GOT3 (cell line): Measurements from ENCODE around the gene ZNF329.
"Not testable (repeated sequence)": the region's sequence is repeated elsewhere in the genome, so short reads cannot be mapped to it uniquely, and the experiment has no call there.

Experiments
- DNase-seq: peaks from one replicate; lab custom pipeline; 2025; ENCODE audit warnings: mixed read lengths; lab: John Stamatoyannopoulos, UW

ZNF329 gene

GRCh38 chr19:58150328-58150921, at the start of gene ZNF329:
Gene ZNF329, minus strand, starts transcription at chr19:58150789. Its CDS starts 21,286 bp downstream, at chr19:58129503.
- DNase-seq = peak; percentile 70

DNA sequence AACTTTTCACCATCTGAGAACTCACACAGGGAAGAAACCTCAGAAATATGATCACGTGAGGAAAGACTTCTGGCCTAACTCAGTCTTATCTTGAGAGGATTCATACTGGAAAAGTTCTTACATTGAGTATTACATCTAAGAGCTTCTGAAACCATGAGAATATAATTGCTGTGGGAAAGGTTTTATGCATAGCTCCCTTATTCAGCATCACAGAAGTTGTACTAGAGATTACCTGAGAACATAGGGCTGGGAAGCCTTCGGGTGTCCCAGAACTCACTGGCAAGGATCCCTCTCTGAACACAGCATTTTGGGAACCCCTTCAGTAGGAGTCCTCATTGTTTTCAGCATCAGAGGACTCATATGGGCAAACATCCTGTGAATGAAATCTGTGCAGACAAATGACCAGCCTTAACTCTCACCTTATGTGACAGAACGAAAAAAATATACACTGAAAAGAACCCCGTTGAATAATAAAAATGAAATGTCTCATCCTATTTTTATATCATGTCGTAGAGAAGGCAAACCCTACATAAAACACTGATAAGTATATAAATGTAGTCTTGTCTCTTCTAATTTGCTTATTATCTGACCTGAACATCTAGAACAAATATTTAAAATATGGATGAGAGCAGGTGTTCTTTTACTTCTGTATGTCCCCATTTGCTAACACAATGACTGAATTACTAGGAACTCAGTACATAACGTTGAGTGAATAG, 46.5 kb upstream of the ZNF329 start:
- no peak for DNase-seq

DNA sequence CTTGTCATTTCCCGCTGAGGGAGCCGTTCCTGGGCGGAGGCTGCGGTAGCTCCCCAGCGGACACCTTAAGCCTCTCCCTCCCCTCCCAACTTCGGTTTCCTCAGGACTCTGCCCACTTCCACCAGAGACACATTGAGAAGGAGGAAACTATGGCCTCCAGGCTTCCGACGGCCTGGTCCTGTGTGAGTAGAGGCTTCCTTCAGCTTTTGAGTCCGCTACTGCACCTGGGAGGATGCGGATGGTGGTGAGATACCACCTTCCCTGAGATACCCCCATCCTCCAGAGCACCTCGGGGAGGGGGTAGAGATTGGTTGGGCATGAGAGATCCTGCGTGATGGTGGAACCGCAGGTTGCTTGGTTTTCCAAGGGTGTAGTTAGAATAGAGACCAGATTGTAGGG, 33.2 kb upstream of the ZNF329 start:
- no peak for DNase-seq

DNA sequence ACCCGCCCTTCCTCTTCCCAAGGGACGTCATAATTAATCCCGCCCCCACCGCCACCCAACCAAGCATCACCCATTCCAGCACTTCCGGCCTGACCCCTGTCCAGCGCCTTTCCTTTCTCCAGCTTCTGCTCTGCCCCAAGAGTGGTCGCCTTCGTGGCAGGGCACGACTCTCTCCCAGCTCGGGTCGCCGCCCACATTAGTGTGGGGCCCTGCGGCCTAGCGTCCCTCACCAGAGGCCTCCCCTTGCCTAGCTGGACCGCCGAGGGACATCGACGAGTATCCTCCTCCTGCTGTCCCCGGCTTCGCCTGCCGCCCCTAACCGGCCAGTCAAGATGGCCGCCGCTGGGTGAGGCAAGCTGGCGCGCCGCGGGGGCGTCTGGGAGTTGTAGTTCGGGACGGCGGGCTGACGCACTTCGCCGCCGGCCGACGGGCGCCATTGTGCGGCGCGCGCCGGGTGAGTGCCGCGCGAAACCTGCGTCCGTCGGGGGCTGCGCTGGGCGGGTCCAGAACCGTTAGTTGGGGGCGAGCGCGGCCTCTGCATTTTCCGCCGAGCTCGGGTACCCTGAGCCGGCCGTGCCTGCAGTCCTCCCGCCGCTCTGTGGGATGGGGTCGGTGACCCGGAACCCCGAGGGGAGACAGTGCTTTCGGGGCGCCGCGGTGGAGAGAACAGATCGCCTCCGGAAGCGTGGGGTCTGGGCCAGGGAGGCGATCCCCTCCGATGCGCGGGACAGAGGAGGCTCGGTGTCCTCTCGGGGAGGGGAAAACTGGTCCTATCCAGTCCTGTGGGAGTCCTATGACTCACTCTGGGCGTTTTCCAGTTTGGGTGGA, 32.6 kb upstream of the ZNF329 start, which contains the start of gene ZNF274:
Gene ZNF274 (plus strand): TSS at position 73 of the 828 bp plus-strand sequence. CDS start 905 bp downstream, outside the sequence.
- DNase-seq = peak; percentile 60

DNA sequence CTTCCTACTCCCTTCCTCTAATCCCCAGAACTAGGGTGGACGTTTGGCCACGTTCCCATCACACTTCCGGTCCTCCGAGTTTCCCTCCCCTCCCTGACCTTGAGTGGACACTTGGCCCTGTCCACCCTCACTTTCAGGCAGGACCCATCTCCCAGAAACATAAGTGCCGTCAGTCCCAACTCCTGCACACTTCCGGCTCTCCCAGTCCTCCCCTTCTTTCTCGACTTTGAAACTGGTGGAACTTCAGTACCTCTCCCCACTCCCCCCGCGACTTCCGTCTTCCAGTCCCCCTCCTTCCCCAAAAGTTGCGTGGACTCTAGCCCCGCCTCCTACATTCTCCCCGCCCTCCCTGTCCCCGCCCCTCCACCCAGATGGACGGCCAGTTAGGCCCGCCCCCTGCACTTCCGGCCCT, 32.0 kb upstream of the ZNF329 start:
- no peak for DNase-seq

DNA sequence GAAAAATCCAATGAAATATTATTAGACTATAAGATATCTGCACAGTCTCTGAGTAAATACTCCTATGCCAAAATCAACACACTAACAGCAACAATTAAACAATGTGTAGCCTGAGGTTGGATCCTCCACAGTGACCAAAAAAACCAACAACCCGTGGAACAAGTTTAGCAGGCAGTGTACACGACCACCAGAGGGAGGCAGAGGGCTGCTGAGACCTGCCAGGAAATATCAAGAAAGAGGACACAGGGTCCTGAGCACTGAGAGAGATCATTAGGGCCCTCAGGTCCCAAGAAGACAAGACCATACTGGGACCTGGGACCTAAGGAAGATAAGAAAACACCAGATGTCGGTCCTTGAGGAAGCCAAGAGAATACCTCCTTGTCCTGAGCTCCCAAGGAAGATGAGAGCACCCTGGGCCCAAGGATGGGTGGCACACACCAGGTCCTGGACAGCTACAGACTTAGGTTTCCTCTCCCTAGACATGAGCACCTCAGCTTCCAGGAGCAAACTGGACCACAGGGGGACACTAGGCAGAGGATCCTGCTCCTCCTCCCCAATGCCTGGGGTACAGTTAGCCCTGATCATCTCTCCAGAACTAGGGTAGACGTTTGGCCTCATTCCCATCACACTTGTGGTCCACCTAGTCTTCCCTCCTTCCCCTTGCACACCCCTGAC, 31.4 kb upstream of the ZNF329 start:
- DNase-seq = no peak

DNA sequence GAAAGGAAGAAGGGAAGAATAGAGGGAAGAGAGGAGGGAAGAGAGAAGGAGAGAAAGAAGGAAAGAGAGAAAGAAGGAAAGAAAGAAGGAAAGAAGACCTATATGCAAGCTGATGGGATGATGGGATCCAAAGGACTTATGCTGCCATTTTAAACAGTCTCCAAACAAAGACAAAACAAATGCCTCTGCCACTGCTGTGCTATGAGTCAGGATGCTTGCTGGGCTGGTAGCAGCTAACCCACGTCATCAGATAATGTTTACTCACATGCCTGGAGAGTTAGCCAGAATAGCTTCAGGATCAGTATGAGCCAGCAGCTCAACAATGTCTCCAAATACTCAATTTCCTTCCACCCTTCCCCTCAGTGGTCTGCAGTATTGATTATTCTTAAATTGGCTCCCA, 20.3 kb upstream of the ZNF329 start:
- DNase-seq = no peak

GRCh38 chr19:58166708-58167280, 16.2 kb upstream of the ZNF329 start:
- DNase-seq = no peak

DNA sequence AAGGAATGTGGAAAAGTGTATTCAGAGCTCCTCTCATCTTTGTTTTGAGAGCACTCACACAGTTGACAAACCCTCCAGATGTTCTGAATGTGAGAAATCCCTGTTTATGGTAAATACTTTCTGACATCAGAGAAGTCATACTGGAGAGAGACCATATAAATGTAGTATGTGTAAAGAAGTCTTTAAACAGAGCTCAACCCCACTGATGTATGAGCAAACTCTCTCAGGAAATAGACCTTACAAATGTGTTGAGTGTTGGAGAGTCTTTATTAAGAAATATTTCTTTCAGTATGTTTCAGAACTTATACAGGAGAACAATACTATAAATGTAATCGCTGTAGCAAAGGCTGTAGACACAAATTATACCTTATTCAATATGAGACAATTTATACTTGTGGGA, 15.7 kb upstream of the ZNF329 start:
- DNase-seq = no peak

DNA sequence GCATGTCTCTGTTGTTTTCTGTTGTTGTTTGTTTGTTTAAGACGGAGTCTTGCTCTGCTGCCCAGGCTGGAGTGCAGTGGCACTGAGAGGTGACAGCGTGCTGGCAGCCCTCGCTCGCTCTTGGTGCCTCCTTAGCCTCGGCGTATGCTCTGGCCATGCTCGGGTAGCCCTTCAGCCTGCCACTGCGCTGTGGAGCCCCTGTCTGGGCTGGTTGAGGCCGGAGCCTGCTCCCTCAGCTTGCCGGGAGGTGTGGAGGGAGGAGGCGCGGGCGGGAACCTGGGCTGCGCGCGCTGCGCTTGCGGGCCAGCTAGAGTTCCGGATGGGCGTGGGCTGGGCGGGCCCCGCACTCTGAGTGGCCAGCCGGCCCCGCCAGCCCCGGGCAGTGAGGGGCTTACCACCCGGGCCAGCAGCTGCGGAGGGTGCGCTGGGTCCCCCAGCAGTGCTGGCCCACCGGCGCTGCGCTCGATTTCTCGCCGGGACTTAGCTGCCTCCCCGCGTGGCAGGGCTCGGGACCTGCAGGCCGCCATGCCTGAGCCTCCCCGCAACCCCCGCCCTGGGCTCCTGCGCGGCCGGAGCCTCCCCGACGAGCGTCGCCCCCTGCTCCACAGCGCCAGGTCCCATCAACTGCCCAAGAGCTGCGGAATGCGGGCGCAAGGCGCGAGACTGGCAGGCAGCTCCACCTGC, 6.6 kb upstream of the ZNF329 start:
- no peak for DNase-seq

DNA sequence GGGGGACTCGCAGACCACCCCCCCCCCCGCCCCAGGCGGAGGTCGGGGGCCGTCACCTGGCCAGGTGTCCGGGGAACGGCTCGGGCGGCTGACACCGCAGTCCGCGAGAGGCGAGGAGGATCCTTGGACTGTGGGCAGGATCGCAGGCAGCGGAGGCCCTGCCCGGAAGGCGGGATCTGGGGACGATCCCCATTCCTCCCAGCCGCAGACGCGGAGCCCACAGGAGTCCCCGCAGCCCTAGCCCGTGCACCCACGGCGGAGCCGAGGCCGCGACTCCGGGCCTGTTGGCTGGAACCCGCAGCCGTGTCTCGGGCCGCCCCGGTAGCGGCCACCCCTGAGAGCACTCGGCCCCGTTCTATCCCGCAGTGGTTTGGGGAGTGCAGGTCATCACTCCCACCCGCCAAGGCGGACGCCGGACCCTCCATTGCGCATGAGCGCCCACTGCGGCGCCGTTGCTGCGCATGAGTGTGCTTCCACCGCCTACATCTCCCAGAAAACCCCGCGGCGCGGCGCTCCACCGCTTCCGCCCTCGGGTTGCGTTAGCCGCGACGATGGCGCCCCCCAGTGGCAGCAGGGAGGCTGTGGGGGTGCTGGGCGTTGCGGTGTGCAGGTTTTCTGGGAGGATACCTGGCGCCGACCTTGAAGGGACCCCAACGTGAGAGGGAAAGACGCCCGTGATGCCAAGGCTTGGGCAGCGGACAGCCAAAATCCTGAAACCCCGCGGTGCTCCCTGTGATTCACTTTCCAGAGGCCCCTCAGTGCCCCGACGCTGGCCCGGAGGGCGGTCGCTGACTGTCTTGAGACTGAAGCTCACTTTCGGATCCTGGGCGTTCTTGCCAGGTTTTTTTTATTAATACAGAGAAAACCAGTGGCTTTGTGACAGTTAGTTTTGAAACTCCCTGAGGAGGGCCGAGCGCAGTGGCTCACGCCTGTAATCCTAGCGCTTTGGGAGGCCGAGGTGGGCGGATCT, 4.4 kb upstream of the ZNF329 start:
- DNase-seq = peak; percentile 89

- no peak for DNase-seq
Measured at GRCh38 chr19:58154287-58154678, 3.7 kb upstream of the ZNF329 start.

DNA sequence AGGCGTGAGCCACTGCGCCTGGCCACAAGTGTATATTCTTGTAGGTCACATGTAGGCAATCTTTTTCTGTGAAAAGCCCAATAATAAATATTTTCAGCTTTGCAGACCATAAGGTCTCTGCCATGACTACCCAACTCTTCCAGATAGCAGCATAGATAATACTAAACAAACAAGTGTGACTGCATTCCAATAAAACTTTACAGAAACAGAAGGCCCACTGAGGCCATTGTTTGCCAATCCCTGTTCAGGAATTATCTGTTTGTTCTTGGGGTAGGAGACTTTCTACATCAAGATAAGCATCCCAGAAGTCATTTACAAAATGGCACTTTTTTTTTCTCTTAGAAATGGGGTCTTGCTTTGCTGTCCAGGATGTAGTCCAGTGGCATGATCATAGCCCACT, 2.8 kb upstream of the ZNF329 start:
- no peak for DNase-seq

GRCh38 chr19:58147475-58147874, 3.1 kb downstream of the ZNF329 start:
- DNase-seq = not testable (repeated sequence)

DNA sequence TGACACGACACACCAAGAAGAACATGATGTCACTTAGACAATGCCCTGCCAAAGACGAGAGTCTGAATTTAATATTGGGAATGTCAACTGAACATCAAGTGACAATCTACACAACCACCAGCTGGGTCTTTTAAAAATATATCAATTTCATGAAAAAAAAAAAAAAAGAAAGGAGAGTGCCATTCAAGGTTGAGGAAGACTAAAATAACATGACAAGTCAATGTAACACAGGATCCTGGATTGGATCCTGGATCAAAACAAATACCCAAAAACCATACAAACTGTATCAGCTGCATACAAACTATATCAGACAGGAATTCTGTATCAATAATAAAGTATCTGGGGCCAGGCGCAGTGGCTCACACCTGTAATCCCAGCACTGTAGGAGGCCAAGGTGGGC, 4.7 kb downstream of the ZNF329 start:
- DNase-seq = no peak

DNA sequence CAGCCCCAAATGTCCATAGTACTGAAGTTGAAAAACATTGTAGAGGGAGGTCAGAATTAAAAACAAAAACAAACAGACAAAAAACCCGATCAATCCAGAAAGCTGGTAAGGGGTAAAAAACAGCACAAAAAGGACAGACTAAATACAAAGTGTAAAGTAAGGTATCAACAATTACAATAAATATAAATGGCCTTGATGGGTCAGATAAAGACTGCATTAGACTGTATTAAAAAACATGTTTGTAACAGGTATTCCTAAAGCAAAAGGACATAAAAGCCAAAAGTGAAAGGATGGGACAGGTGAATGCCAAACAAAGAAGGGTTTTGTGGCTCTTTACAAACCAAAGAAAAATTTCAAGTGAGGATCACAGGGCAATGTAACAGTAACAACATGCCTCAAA, 16.3 kb downstream of the ZNF329 start:
- DNase-seq = no peak

DNA sequence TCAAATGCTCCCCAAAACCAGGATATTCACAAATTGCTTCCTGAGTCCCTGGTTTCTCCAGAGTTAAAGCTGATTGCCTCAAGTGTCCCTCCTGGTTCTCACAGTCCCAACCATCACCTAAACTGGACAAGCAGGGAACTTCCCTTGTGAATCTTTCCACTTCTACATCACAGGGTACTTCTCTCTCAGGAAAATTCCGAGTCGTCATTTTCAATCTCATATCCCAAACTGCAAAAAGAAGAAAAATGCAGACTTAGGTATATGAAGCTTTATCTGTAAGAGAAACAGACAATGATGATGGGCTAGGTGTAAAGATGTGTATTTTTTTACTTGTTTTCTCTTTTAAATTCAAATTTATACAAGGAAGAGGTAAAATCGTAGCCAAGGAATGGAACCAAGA, 21.3 kb downstream of the ZNF329 start:
- no peak for DNase-seq

DNA sequence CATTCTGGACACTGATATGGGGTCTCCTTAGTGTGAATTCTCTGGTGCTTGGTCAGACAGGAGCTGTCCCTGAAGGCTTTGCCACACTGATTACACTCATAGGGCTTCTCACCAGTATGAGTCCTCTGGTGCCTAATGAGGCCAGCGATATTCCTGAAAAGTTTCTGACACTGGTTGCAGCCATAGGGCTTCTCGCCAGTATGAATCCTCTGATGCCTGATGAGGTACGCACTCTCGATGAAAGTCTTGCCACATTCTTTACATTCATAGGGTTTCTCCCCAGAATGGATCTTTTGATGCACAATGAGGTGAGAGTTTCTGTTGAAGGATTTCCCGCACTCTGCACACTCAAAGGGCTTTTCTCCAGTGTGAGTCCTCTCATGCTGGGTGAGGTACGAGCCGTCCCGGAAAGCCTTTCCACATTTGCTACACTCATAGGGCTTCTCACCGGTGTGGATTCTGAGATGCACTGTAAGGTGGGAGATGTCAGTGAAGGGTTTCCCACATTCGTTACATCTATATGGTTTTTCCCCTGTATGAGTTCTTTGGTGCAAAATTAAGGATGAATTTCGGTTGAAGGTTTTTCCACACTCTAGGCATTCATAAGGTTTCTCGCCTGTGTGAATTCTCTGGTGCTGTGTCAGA, 22.4 kb downstream of the ZNF329 start:
- no peak for DNase-seq

- no peak for DNase-seq
Measured at GRCh38 chr19:58123354-58123753, 27.2 kb downstream of the ZNF329 start.
